Smooth muscle cell (in vitro differentiated cells): Measurements from ENCODE around the gene SEC14L6. TPM values are rescaled to one million over a fixed set of nuclear protein-coding genes. Genes with fewer than 3 reads are reported as not detected.

ENCODE experiments used
- DNase-seq: peaks from one replicate; lab custom pipeline; 2025; ENCODE audit not compliant: unreplicated experiment; lab: John Stamatoyannopoulos, UW
- H2AFZ ChIP-seq: fragments of 200-600 bp; sonication (generic); 2 replicates; pipeline ENCODE4 v1.6.0; 2016; ENCODE audit warnings: antibody characterized with exemption, low read depth, mild to moderate bottlenecking
- H3F3A ChIP-seq: fragments of 200-600 bp; sonication (generic); 2 replicates; pipeline ENCODE4 v1.6.0; 2017; ENCODE audit warnings: antibody characterized with exemption, low read depth
- H3K27ac ChIP-seq: fragments of 200-600 bp; sonication (generic); 2 replicates; pipeline ENCODE4 v1.5.1; 2016; ENCODE audit warnings: low read depth, mild to moderate bottlenecking
- H3K27me3 ChIP-seq: fragments of 200-600 bp; sonication (generic); 2 replicates; pipeline ENCODE4 v1.6.1; 2016; ENCODE audit warnings: low read depth, mild to moderate bottlenecking
- H3K36me3 ChIP-seq: fragments of 200-600 bp; sonication (generic); 2 replicates; pipeline ENCODE4 v1.5.1; 2016; ENCODE audit warnings: low read depth
- H3K4me1 ChIP-seq: fragments of 200-600 bp; sonication (generic); 2 replicates; pipeline ENCODE4 v1.5.1; 2016; ENCODE audit warnings: low read depth
- H3K4me2 ChIP-seq: fragments of 200-600 bp; sonication (generic); 2 replicates; pipeline ENCODE4 v1.6.0; 2016; ENCODE audit warnings: mild to moderate bottlenecking
- H3K4me3 ChIP-seq: fragments of 200-600 bp; sonication (generic); 2 replicates; pipeline ENCODE4 v1.5.1; 2016; ENCODE audit warnings: mild to moderate bottlenecking
- H3K79me2 ChIP-seq: fragments of 200-600 bp; sonication (generic); 2 replicates; pipeline ENCODE4 v1.6.0; 2016; ENCODE audit warnings: low read depth, mild to moderate bottlenecking
- H3K9ac ChIP-seq: fragments of 200-600 bp; sonication (generic); 2 replicates; pipeline ENCODE4 v1.6.0; 2016; ENCODE audit warnings: low read depth
- H3K9me3 ChIP-seq: fragments of 200-600 bp; sonication (generic); replicated peaks from 2 replicates; pipeline ENCODE4 v1.5.1; 2016; ENCODE audit warnings: low read depth
- H4K20me1 ChIP-seq: fragments of 200-600 bp; sonication (generic); 2 replicates; pipeline ENCODE4 v1.6.0; 2016; ENCODE audit warnings: low read depth
- CTCF ChIP-seq: fragments of 200-600 bp; sonication (generic); IDR thresholded peaks from 2 replicates; pipeline ENCODE4 v1.5.1; 2017; ENCODE audit warnings: borderline replicate concordance, mild to moderate bottlenecking, antibody characterized with exemption; ENCODE audit not compliant: insufficient read depth, poor library complexity, severe bottlenecking
- WGBS: methylation state at CpG from one replicate; pipeline ENCODE4 v1.1.7; 2016; ENCODE audit warnings: low lambda C conversion rate; 5-methylcytosine and 5-hydroxymethylcytosine counted together
- polyA plus RNA-seq: library from polyadenylated mRNA; unstranded; fragments of >200 nt; fragmentation: Nextera tagmentation; extraction: Ambion mirVana; gene quantifications from 2 replicates; pipeline ENCODE4 v1.2.1, GENCODE V29; 2016
- total RNA-seq: library from RNA; depleted of rRNA; stranded (reverse); fragments of >200 nt; gene quantifications from 2 replicates; pipeline ENCODE4 v1.2.3, GENCODE V29; 2014

SEC14L6 gene
- total and polyA plus RNA-seq, 2 experiments from 2014 or later = 0.09 TPM; not detected in 1

GRCh38 chr22:30474683-30475424, 71.7 kb downstream of the SEC14L6 start:
- TF ChIP-seq CTCF = no peak
- Histone ChIP-seq H3K36me3 (no peaks in the 10 kb centered on the region), H3K27me3 (peaks cover 21% of the 10 kb centered on the region), H3K4me3 (no peak overlapping the region), H2AFZ (no peak overlapping the region), H3K4me2 (no peak overlapping the region), H3K79me2 (no peaks in the 10 kb centered on the region), H4K20me1 (no peaks in the 10 kb centered on the region), H3K27ac (no peak overlapping the region), H3K4me1 (no peaks in the 10 kb centered on the region), H3F3A (no peaks in the 10 kb centered on the region), H3K9me3 (no peaks in the 10 kb centered on the region), H3K9ac (no peak overlapping the region)
- WGBS = 82% methylated on average over 6 of the region's 6 CpGs
- no peak for DNase-seq

- no peaks in the 10 kb centered on the region for H3K36me3 ChIP-seq
- H2AFZ ChIP-seq = no peak overlapping the region
- DNase-seq = no peak
- H4K20me1 ChIP-seq = no peaks in the 10 kb centered on the region
- H3F3A ChIP-seq = no peaks in the 10 kb centered on the region
- H3K4me2 ChIP-seq = no peak overlapping the region
- H3K4me3 ChIP-seq = no peak overlapping the region
- WGBS = 90% methylated on average over 4 of the region's 4 CpGs
- H3K27me3 ChIP-seq = peaks cover 28% of the 10 kb centered on the region
- H3K9ac ChIP-seq = no peak overlapping the region
- no peaks in the 10 kb centered on the region for H3K79me2 ChIP-seq
- H3K27ac ChIP-seq = no peak overlapping the region
- no peaks in the 10 kb centered on the region for H3K4me1 ChIP-seq
- H3K9me3 ChIP-seq = no peaks in the 10 kb centered on the region
- TF ChIP-seq CTCF = no peak
Observed at GRCh38 chr22:30474121-30474520, 72.4 kb downstream of the SEC14L6 start.

GRCh38 chr22:30472994-30473720, 73.4 kb downstream of the SEC14L6 start:
- no peaks in the 10 kb centered on the region for H3K79me2 ChIP-seq
- no peaks in the 10 kb centered on the region for H3K9me3 ChIP-seq
- H3K9ac ChIP-seq = no peak overlapping the region
- H2AFZ ChIP-seq = no peak overlapping the region
- H3K36me3 ChIP-seq = no peaks in the 10 kb centered on the region
- DNase-seq = no peak
- H3F3A ChIP-seq = no peaks in the 10 kb centered on the region
- peaks cover 28% of the 10 kb centered on the region for H3K27me3 ChIP-seq
- no peaks in the 10 kb centered on the region for H4K20me1 ChIP-seq
- no peak overlapping the region for H3K4me2 ChIP-seq
- no peak overlapping the region for H3K27ac ChIP-seq
- no peaks in the 10 kb centered on the region for H3K4me1 ChIP-seq
- WGBS = 87% methylated on average over 4 of the region's 4 CpGs
- H3K4me3 ChIP-seq = no peak overlapping the region
- TF ChIP-seq CTCF = no peak

Other genes starting within 250 kb of the SEC14L6 start
- gene TBC1D10A, start 219.8 kb downstream of the SEC14L6 start, total RNA-seq = 16.8 and 23.0 TPM in 2 replicates
- gene TBC1D10A, start 219.8 kb downstream of the SEC14L6 start, polyA plus RNA-seq = 51.1 and 57.6 TPM in 2 replicates
- gene SF3A1, start 189.8 kb downstream of the SEC14L6 start, total RNA-seq = 46.0 and 55.0 TPM in 2 replicates
- 86.7 and 86.9 TPM in 2 replicates for gene SF3A1, start 189.8 kb downstream of the SEC14L6 start, polyA plus RNA-seq
- gene CCDC157, start 189.7 kb downstream of the SEC14L6 start, total RNA-seq = 1.5 and 4.8 TPM in 2 replicates
- gene CCDC157, start 189.7 kb downstream of the SEC14L6 start, polyA plus RNA-seq = 2.5 and 6.0 TPM in 2 replicates
- gene RNF215, start 159.3 kb downstream of the SEC14L6 start, total RNA-seq = 11.6 and 21.2 TPM in 2 replicates
- 3.4 and 5.9 TPM in 2 replicates for gene RNF215, start 159.3 kb downstream of the SEC14L6 start, polyA plus RNA-seq
- gene SEC14L2, start 149.7 kb downstream of the SEC14L6 start, total RNA-seq = 7.9 and 15.1 TPM in 2 replicates
- gene SEC14L2, start 149.7 kb downstream of the SEC14L6 start, polyA plus RNA-seq = 8.0 and 8.2 TPM in 2 replicates
- gene MTFP1, start 121.0 kb downstream of the SEC14L6 start, total RNA-seq = 14.3 and 14.4 TPM in 2 replicates
- gene MTFP1, start 121.0 kb downstream of the SEC14L6 start, polyA plus RNA-seq = 30.9 and 31.3 TPM in 2 replicates
- not detected in 2 replicates for gene SEC14L3, start 74.7 kb downstream of the SEC14L6 start, total RNA-seq
- 0.09 TPM in 1 of 2 replicates, not detected in the other for gene SEC14L3, start 74.7 kb downstream of the SEC14L6 start, polyA plus RNA-seq
- not detected in 2 replicates for gene SEC14L4, start 41.0 kb downstream of the SEC14L6 start, total RNA-seq
- gene SEC14L4, start 41.0 kb downstream of the SEC14L6 start, polyA plus RNA-seq = not detected in 2 replicates
- gene GAL3ST1, start 27.9 kb upstream of the SEC14L6 start, total RNA-seq = not detected in 2 replicates
- 0.35 and 0.78 TPM in 2 replicates for gene GAL3ST1, start 27.9 kb upstream of the SEC14L6 start, polyA plus RNA-seq
- gene PES1, start 45.2 kb upstream of the SEC14L6 start, total RNA-seq = 27.4 and 35.6 TPM in 2 replicates
- gene PES1, start 45.2 kb upstream of the SEC14L6 start, polyA plus RNA-seq = 52.7 and 59.4 TPM in 2 replicates
- 3.4 and 5.2 TPM in 2 replicates for gene TCN2, start 60.4 kb upstream of the SEC14L6 start, total RNA-seq
- 3.1 and 3.3 TPM in 2 replicates for gene TCN2, start 60.4 kb upstream of the SEC14L6 start, polyA plus RNA-seq
- gene SLC35E4, start 89.0 kb upstream of the SEC14L6 start, total RNA-seq = 3.6 and 5.0 TPM in 2 replicates
- gene SLC35E4, start 89.0 kb upstream of the SEC14L6 start, polyA plus RNA-seq = 4.1 and 7.2 TPM in 2 replicates
- gene DUSP18, start 121.1 kb upstream of the SEC14L6 start, total RNA-seq = 8.9 and 11.0 TPM in 2 replicates
- 8.1 and 9.3 TPM in 2 replicates for gene DUSP18, start 121.1 kb upstream of the SEC14L6 start, polyA plus RNA-seq
- 4.6 and 9.1 TPM in 2 replicates for gene OSBP2, start 148.1 kb upstream of the SEC14L6 start, total RNA-seq
- 3.8 and 4.9 TPM in 2 replicates for gene OSBP2, start 148.1 kb upstream of the SEC14L6 start, polyA plus RNA-seq